HepG2 (cell line): Measurements from ENCODE around the gene SHANK3. TPM values are rescaled to one million over a fixed set of nuclear protein-coding genes. Genes with fewer than 3 reads are reported as not detected.

Experiments
- ATF7-NPFF ChIP-seq: sonication (generic); formaldehyde crosslinking; IDR thresholded peaks from 2 replicates; pipeline ENCODE4 v1.8.1; 2023; ENCODE audit warnings: mild to moderate bottlenecking, low read depth, missing genetic modification reagents, moderate library complexity
- DMAP1 ChIP-seq: IDR thresholded peaks from 2 replicates; pipeline ENCODE4 v1.6.1; 2016
- FOSL2 ChIP-seq: sonication (generic); formaldehyde crosslinking; IDR thresholded peaks from 2 replicates; pipeline ENCODE4 v1.4.0; 2020; ENCODE audit warnings: missing genetic modification reagents
- FOXA3 ChIP-seq: IDR thresholded peaks from 2 replicates; pipeline ENCODE4 v1.6.1; 2016; ENCODE audit warnings: missing genetic modification reagents, missing compliant biosample characterization
- FOXK1 ChIP-seq: sonication (generic); formaldehyde crosslinking; IDR thresholded peaks from 2 replicates; pipeline ENCODE4 v1.4.0; 2020; ENCODE audit warnings: low read depth, missing genetic modification reagents, borderline replicate concordance
- GATAD2A ChIP-seq: IDR thresholded peaks from 2 replicates; pipeline ENCODE4 v1.6.1; 2016
- ISX ChIP-seq: sonication (generic); formaldehyde crosslinking; conservative IDR thresholded peaks from 2 replicates; pipeline ENCODE4 v1.5.0; 2020; ENCODE audit warnings: missing genetic modification reagents
- KLF15 ChIP-seq: sonication (generic); formaldehyde crosslinking; IDR thresholded peaks from 2 replicates; pipeline ENCODE4 v1.8.1; 2023; ENCODE audit warnings: borderline replicate concordance, mild to moderate bottlenecking, inconsistent platforms, missing genetic modification reagents, mixed read lengths
- MAFK ChIP-seq, 2 experiments: IDR thresholded peaks in 1 of 2; conservative IDR thresholded peaks in 1 of 2; 2 replicates each; pipeline ENCODE4 v1.6.1; 2011; ENCODE audit warnings: improper control_type of control experiment in 2 of 2, low read length in 2 of 2
- MBD4 ChIP-seq: IDR thresholded peaks from 2 replicates; pipeline ENCODE4 v1.6.1; 2012; ENCODE audit warnings: low read length, inconsistent platforms, borderline replicate concordance
- MZF1 ChIP-seq: sonication (generic); formaldehyde crosslinking; IDR thresholded peaks from 2 replicates; pipeline ENCODE4 v1.8.1; 2023; ENCODE audit warnings: mild to moderate bottlenecking, missing genetic modification reagents, borderline replicate concordance
- RAD21 ChIP-seq: fragments of 450-650 bp; formaldehyde crosslinking; IDR thresholded peaks from 2 replicates; pipeline ENCODE4 v1.5.0; 2020; ENCODE audit warnings: mild to moderate bottlenecking
- SCMH1 ChIP-seq: sonication (generic); formaldehyde crosslinking; IDR thresholded peaks from 2 replicates; pipeline ENCODE4 v1.9.0; 2021; ENCODE audit warnings: missing genetic modification reagents, mild to moderate bottlenecking, borderline replicate concordance
- SIN3B ChIP-seq: fragments of 150-350 bp; IDR thresholded peaks from 2 replicates; pipeline ENCODE4 v1.6.1; 2014; ENCODE audit warnings: low read length
- SMAD3 ChIP-seq: sonication (generic); formaldehyde crosslinking; IDR thresholded peaks from 2 replicates; pipeline ENCODE4 v1.4.0; 2020; ENCODE audit warnings: missing genetic modification reagents
- SP4 ChIP-seq: sonication (generic); formaldehyde crosslinking; IDR thresholded peaks from 2 replicates; pipeline ENCODE4 v1.8.1; 2023; ENCODE audit warnings: mild to moderate bottlenecking, missing genetic modification reagents
- TARDBP ChIP-seq: sonication (generic); formaldehyde crosslinking; IDR thresholded peaks from 2 replicates; pipeline ENCODE4 v1.8.0; 2022; ENCODE audit warnings: mild to moderate bottlenecking, missing genetic modification reagents
- THAP9 ChIP-seq: sonication (generic); formaldehyde crosslinking; IDR thresholded peaks from 2 replicates; pipeline ENCODE4; 2020; ENCODE audit warnings: missing genetic modification reagents, mild to moderate bottlenecking, borderline replicate concordance
- XRCC5 ChIP-seq: fragments of 200-400 bp; formaldehyde crosslinking; optimal IDR thresholded peaks from 2 replicates; pipeline ENCODE3; 2017; ENCODE audit warnings: mild to moderate bottlenecking, low read length
- ZBTB8A ChIP-seq: sonication (generic); formaldehyde crosslinking; IDR thresholded peaks from 2 replicates; pipeline ENCODE4 v1.4.0; 2020; ENCODE audit warnings: mild to moderate bottlenecking, low read depth, missing genetic modification reagents, borderline replicate concordance
- ZFP41 ChIP-seq: sonication (generic); formaldehyde crosslinking; IDR thresholded peaks from 2 replicates; pipeline ENCODE4 v1.4.0; 2020; ENCODE audit warnings: mild to moderate bottlenecking, missing genetic modification reagents, borderline replicate concordance
- ZNF275 ChIP-seq: sonication (generic); formaldehyde crosslinking; IDR thresholded peaks from 2 replicates; pipeline ENCODE4 v1.8.0; 2022; ENCODE audit warnings: missing genetic modification reagents, mild to moderate bottlenecking, inconsistent platforms, borderline replicate concordance
- ZNF451 ChIP-seq: sonication (generic); formaldehyde crosslinking; IDR thresholded peaks from 2 replicates; pipeline ENCODE4 v1.5.0; 2020; ENCODE audit warnings: mild to moderate bottlenecking, missing genetic modification reagents
- ZNF768 ChIP-seq: sonication (generic); formaldehyde crosslinking; IDR thresholded peaks from 2 replicates; pipeline ENCODE4 v1.4.0; 2020; ENCODE audit warnings: missing genetic modification reagents
- ZNF780A ChIP-seq: sonication (generic); formaldehyde crosslinking; IDR thresholded peaks from 2 replicates; pipeline ENCODE4 v1.8.0; 2022; ENCODE audit warnings: mild to moderate bottlenecking, missing genetic modification reagents, moderate library complexity
- ZSCAN25 ChIP-seq: sonication (generic); formaldehyde crosslinking; IDR thresholded peaks from 2 replicates; pipeline ENCODE4 v1.8.0; 2022; ENCODE audit warnings: mild to moderate bottlenecking, missing genetic modification reagents
- polyA plus RNA-seq, 8 experiments: library from polyadenylated mRNA; depleted of rRNA in 3 of 8; stranded (reverse) in 7 of 8; unstranded in 1 of 8; fragments of >200 nt; fragmentation: Illumina TruSeq in 4 of 8; extraction: Trizol in 4 of 8; gene quantifications; 2 replicates each; pipeline versions ENCODE4 v1.2.1 to v1.2.3, GENCODE V29; 2011 to 2016; ENCODE audit warnings: low read depth in 4 of 8, missing spikeins in 1 of 8, mixed read lengths in 1 of 8; ENCODE audit not compliant: insufficient read depth in 1 of 8
- total RNA-seq, 5 experiments: library from RNA; depleted of rRNA; stranded (reverse); fragments of >200 nt; fragmentation: Illumina TruSeq; extraction: Trizol; gene quantifications; 2 replicates each; pipeline ENCODE4 v1.2.3, GENCODE V29; 2016; ENCODE audit warnings: low read depth in 1 of 5
- TF ChIP-seq, protein P1 (sequence below): sonication (generic); formaldehyde crosslinking; IDR thresholded peaks from 2 replicates; pipeline ENCODE4 v1.4.0; 2020; ENCODE audit warnings: mild to moderate bottlenecking, missing genetic modification reagents

Gene SHANK3
- total and polyA plus RNA-seq, 2 of the 13 experiments (the other 11 are each of a cell fraction or from before 2014, with no cell fraction given) = 2.9 to 4.6 TPM

GRCh38 chr22:50674606-50675552, 2.3 kb downstream of the SHANK3 start (continued):
- peak; percentile 30; the same call in 1 of the 2 replicates for TF ChIP-seq THAP9 (CRISPR knock-in tag)
- no peak for TF ChIP-seq MBD4
- TF ChIP-seq ZNF275 (CRISPR knock-in tag) = no peak
- no peak; the same call in 1 of the 2 replicates for TF ChIP-seq ZSCAN25 (CRISPR knock-in tag)
- TF ChIP-seq XRCC5 = peak; percentile 16
- TF ChIP-seq ISX (CRISPR knock-in tag) = no peak
- TF ChIP-seq MZF1 (CRISPR knock-in tag) = no peak
- no peak for TF ChIP-seq SCMH1 (CRISPR knock-in tag)
- TF ChIP-seq FOSL2 = no peak
- no peak for TF ChIP-seq GATAD2A
- peak; percentile 25; the same call in 1 of the 2 replicates for TF ChIP-seq RAD21 (CRISPR knock-in tag)
- 0 out of 2 replicates have a peak, but pooled peaks have one; percentile 18 for TF ChIP-seq SP4
- TF ChIP-seq ZBTB8A (CRISPR knock-in tag) = no peak
- no peak for TF ChIP-seq FOXA3 (CRISPR knock-in tag)
- TF ChIP-seq ZNF780A (CRISPR knock-in tag) = 0 out of 2 replicates have a peak, but pooled peaks have one; percentile 55
- TF ChIP-seq MAFK (conservative IDR thresholded peaks at IDR 0.05 in 1 of 2, IDR thresholded peaks at IDR 0.05 in 1 of 2; ENCODE audit: low read length in 2 of 2) = no peak
- TF ChIP-seq, protein P1, sequence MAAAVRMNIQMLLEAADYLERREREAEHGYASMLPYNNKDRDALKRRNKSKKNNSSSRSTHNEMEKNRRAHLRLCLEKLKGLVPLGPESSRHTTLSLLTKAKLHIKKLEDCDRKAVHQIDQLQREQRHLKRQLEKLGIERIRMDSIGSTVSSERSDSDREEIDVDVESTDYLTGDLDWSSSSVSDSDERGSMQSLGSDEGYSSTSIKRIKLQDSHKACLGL (CRISPR knock-in tag) = peak; percentile 55; the same call in 1 of the 2 replicates
- TF ChIP-seq TARDBP = peak; percentile 13; the same call in 1 of the 2 replicates
- no peak for TF ChIP-seq DMAP1 (CRISPR knock-in tag)
- no peak for TF ChIP-seq FOXK1 (CRISPR knock-in tag)
- no peak for TF ChIP-seq SMAD3
- 0 out of 2 replicates have a peak, but pooled peaks have one; percentile 29 for TF ChIP-seq ATF7-NPFF (CRISPR knock-in tag)
- 0 out of 2 replicates have a peak, but pooled peaks have one; percentile 43 for TF ChIP-seq ZNF451 (CRISPR knock-in tag)
- no peak for TF ChIP-seq ZFP41 (CRISPR knock-in tag)
- no peak for TF ChIP-seq KLF15
- TF ChIP-seq ZNF768 = 0 out of 2 replicates have a peak, but pooled peaks have one; percentile 13
- no peak for TF ChIP-seq SIN3B
